Ramos (cell line): ENCODE data around the gene SGMS1.
"Not testable (repeated sequence)": the region's sequence is repeated elsewhere in the genome, so short reads cannot be mapped to it uniquely, and the experiment has no call there.

ENCODE experiments used
- in situ Hi-C: fragments of 300-500 bp; cut with MboI; formaldehyde crosslinking; loops from one replicate; pipeline ENCODE4 v1.14.3; 2022; ENCODE audit warnings: low sequenced_read_pairs; ENCODE audit not compliant: unreplicated experiment

SGMS1 gene

GRCh38 chr10:50358925-50359687, 264.6 kb downstream of the SGMS1 start:
- in situ Hi-C loops: no loop called here

GRCh38 chr10:50358411-50358810, 265.3 kb downstream of the SGMS1 start:
- in situ Hi-C loops: no loop called here

GRCh38 chr10:50356481-50356832, 267.3 kb downstream of the SGMS1 start:
- in situ Hi-C loops: not testable (repeated sequence)

- in situ Hi-C loops: not testable (repeated sequence)
Measured at GRCh38 chr10:50355693-50356480, 267.9 kb downstream of the SGMS1 start.

- in situ Hi-C loops: no loop called here
Measured at GRCh38 chr10:50351483-50352146, 272.1 kb downstream of the SGMS1 start.

- in situ Hi-C loops: no loop called here
Measured at GRCh38 chr10:50350366-50350765, 273.4 kb downstream of the SGMS1 start.

GRCh38 chr10:50349554-50349953, 274.2 kb downstream of the SGMS1 start:
- in situ Hi-C loops: no loop called here

- in situ Hi-C loops: no loop called here
Measured at GRCh38 chr10:50347394-50347802, 276.4 kb downstream of the SGMS1 start.

GRCh38 chr10:50346942-50347341, 276.8 kb downstream of the SGMS1 start:
- in situ Hi-C loops: no loop called here

GRCh38 chr10:50345545-50345944, 278.2 kb downstream of the SGMS1 start:
- in situ Hi-C loops: no loop called here

GRCh38 chr10:50343702-50344331, 279.9 kb downstream of the SGMS1 start:
- in situ Hi-C loops: no loop called here

GRCh38 chr10:50341987-50342386, 281.8 kb downstream of the SGMS1 start:
- in situ Hi-C loops: no loop called here

- in situ Hi-C loops: no loop called here
Measured at GRCh38 chr10:50336140-50336539, 287.6 kb downstream of the SGMS1 start.

- in situ Hi-C loops: no loop called here
Measured at GRCh38 chr10:50335397-50335796, 288.4 kb downstream of the SGMS1 start.

- in situ Hi-C loops: no loop called here
Measured at GRCh38 chr10:50334273-50334672, 289.5 kb downstream of the SGMS1 start.

GRCh38 chr10:50333872-50334271, 289.9 kb downstream of the SGMS1 start:
- in situ Hi-C loops: no loop called here

GRCh38 chr10:50332108-50332842, 291.5 kb downstream of the SGMS1 start:
- in situ Hi-C loops: no loop called here

- in situ Hi-C loops: no loop called here
Measured at GRCh38 chr10:50331486-50331885, 292.3 kb downstream of the SGMS1 start.

- in situ Hi-C loops: no loop called here
Measured at GRCh38 chr10:50326757-50327701, 296.7 kb downstream of the SGMS1 start.
